Thyroid gland (tissue), 4 donors: ENCODE measurements around the gene SESN3. TPM values are rescaled to one million over a fixed set of nuclear protein-coding genes. Genes with fewer than 3 reads are reported as not detected.

ENCODE experiments used
- DNase-seq, 2 donors: peaks; one replicate each; pipeline ENCODE4 v3.0.0-alpha.2; 2019
- H3K27ac ChIP-seq, 3 donors: fragments of 200-600 bp; sonication (generic); 1 replicate in 2 of 3; 2 replicates in 1 of 3; pipeline ENCODE4 v1.5.1; 2016 to 2019; ENCODE audit warnings: mild to moderate bottlenecking in 1 of 3, moderate library complexity in 1 of 3
- H3K27me3 ChIP-seq: fragments of 200-600 bp; sonication (generic); one replicate; pipeline ENCODE4 v1.5.1; 2019
- H3K36me3 ChIP-seq, 2 donors: fragments of 200-600 bp; sonication (generic); one replicate each; pipeline ENCODE4 v1.5.1; 2016 to 2019
- H3K4me1 ChIP-seq, 2 donors: fragments of 200-600 bp; sonication (generic); one replicate each; pipeline ENCODE4 v1.5.1; 2017 to 2019
- H3K4me3 ChIP-seq, 3 donors: fragments of 200-600 bp; sonication (generic); replicated peaks in 1 of 3; 1 replicate in 2 of 3; 2 replicates in 1 of 3; pipeline ENCODE4 v1.5.1; 2016; ENCODE audit warnings: mild to moderate bottlenecking in 1 of 3
- H3K9me3 ChIP-seq: fragments of 200-600 bp; sonication (generic); one replicate; pipeline ENCODE4 v1.5.1; 2017
- CTCF ChIP-seq, 6 experiments: fragments of 200-600 bp in 3 of 6; fragments of 450-650 bp in 3 of 6; sonication (generic) in 3 of 6; IDR thresholded peaks; one replicate each; pipeline ENCODE4 v1.5.1; 2016 to 2019; ENCODE audit warnings: antibody characterized with exemption in 6 of 6, mild to moderate bottlenecking in 2 of 6, inconsistent platforms in 1 of 6, moderate library complexity in 1 of 6
- POLR2A ChIP-seq, 2 donors: fragments of 450-650 bp; IDR thresholded peaks; one replicate each; pipeline ENCODE4 v1.6.1; 2017; ENCODE audit warnings: antibody characterized with exemption in 2 of 2, mild to moderate bottlenecking in 2 of 2, moderate library complexity in 1 of 2
- WGBS, 2 donors: methylation state at CpG; one replicate each; pipeline ENCODE4 v1.1.5; 2017; 5-methylcytosine and 5-hydroxymethylcytosine counted together
- intact Hi-C: fragments of 100-400 bp; cut with DNase I; formaldehyde crosslinking; loops from one replicate; pipeline ENCODE4 v1.15.1; 2023
- total RNA-seq, 4 donors: library from RNA; depleted of rRNA; stranded (reverse); fragments of >200 nt; gene quantifications; one replicate each; pipeline ENCODE4 v1.2.3, GENCODE V29; 2016

Gene SESN3
- total RNA-seq, 4 donors from 2014 or later, result 54.3 to 82.2 (median 71.8) TPM

- TF ChIP-seq CTCF (IDR thresholded peaks at IDR 0.05), result no peak
- 71 to 77% methylated on average over 4 of the region's 4 CpGs for WGBS, 2 donors
- Histone ChIP-seq H3K4me3 (no peak overlapping the region), H3K27ac (no peak overlapping the region), H3K36me3 (no peaks in the 10 kb centered on the region), H3K9me3 (no peaks in the 10 kb centered on the region), H3K4me1 (peaks cover 7 to 8% of the 10 kb centered on the region in 2 donors), H3K27me3 (no peaks in the 10 kb centered on the region)
- intact Hi-C loops, result loop anchor here (10.0 kb wide), 1 partner anchor 171 kb away; the partner anchor contains the start of genes CWC15 and KDM4D
- DNase-seq, result no peak
Observed at GRCh38 chr11:95145430-95146060, 85.5 kb downstream of the SESN3 start.

- Histone ChIP-seq H3K27me3 (no peaks in the 10 kb centered on the region), H3K27ac (no peak overlapping the region), H3K4me1 (peaks cover 1% of the 10 kb centered on the region in 2 donors), H3K4me3 (no peak overlapping the region), H3K36me3 (no peaks in the 10 kb centered on the region), H3K9me3 (no peaks in the 10 kb centered on the region)
- TF ChIP-seq POLR2A (IDR thresholded peaks at IDR 0.05) (no peak), CTCF (IDR thresholded peaks at IDR 0.05) (no peak)
- intact Hi-C loops, result loop anchor here (10.0 kb wide), 1 partner anchor 170 kb away; the partner anchor contains the start of genes CWC15 and KDM4D
- 73 to 76% methylated on average over 7 of the region's 7 CpGs for WGBS, 2 donors
- no peak for DNase-seq
Observed at GRCh38 chr11:95144313-95145235, 86.4 kb downstream of the SESN3 start.

- TF ChIP-seq CTCF (IDR thresholded peaks at IDR 0.05) (no peak), POLR2A (IDR thresholded peaks at IDR 0.05) (no peak)
- Histone ChIP-seq H3K4me3 (no peak overlapping the region), H3K36me3 (no peaks in the 10 kb centered on the region), H3K4me1 (no peaks in the 10 kb centered on the region), H3K9me3 (no peaks in the 10 kb centered on the region), H3K27me3 (no peaks in the 10 kb centered on the region), H3K27ac (no peak overlapping the region)
- intact Hi-C loops, result loop anchor here (10.0 kb wide), 1 partner anchor 168 kb away; the partner anchor contains the start of genes CWC15 and KDM4D
- no peak for DNase-seq
- 86 to 90% methylated on average over 6 of the region's 6 CpGs for WGBS, 2 donors
Observed at GRCh38 chr11:95143106-95143681, 87.8 kb downstream of the SESN3 start.

- H3K27ac ChIP-seq, result no peak overlapping the region
- DNase-seq, result no peak
- intact Hi-C loops, result loop anchor here (10.0 kb wide), 1 partner anchor 168 kb away; the partner anchor contains the start of genes CWC15 and KDM4D
- TF ChIP-seq POLR2A (IDR thresholded peaks at IDR 0.05) (no peak), CTCF (IDR thresholded peaks at IDR 0.05) (no peak)
- no peaks in the 10 kb centered on the region for H3K36me3 ChIP-seq
- H3K27me3 ChIP-seq, result no peaks in the 10 kb centered on the region
- H3K9me3 ChIP-seq, result no peaks in the 10 kb centered on the region
- WGBS, 2 donors, result 70 to 78% methylated on average over 2 of the region's 2 CpGs
- H3K4me1 ChIP-seq, result no peaks in the 10 kb centered on the region
- no peak overlapping the region for H3K4me3 ChIP-seq
Observed at GRCh38 chr11:95142431-95142830, 88.6 kb downstream of the SESN3 start.
